HUES48 (cell line): Measurements from ENCODE around the gene GABRB1.

ENCODE experiments used
- H3K27ac ChIP-seq: one replicate; pipeline ENCODE4 v1.7.0; 2013; ENCODE audit warnings: low read depth, low read length, inconsistent platforms
- H3K27me3 ChIP-seq: 2 replicates; pipeline ENCODE4 v1.6.1; 2013; ENCODE audit warnings: mild to moderate bottlenecking, low read length; ENCODE audit not compliant: control insufficient read depth, insufficient read depth
- H3K36me3 ChIP-seq: 2 replicates; pipeline ENCODE4 v1.6.1; 2013; ENCODE audit warnings: low read length; ENCODE audit not compliant: control insufficient read depth, insufficient read depth
- H3K4me1 ChIP-seq: 2 replicates; pipeline ENCODE4 v1.6.1; 2013; ENCODE audit warnings: mild to moderate bottlenecking, low read length; ENCODE audit not compliant: control insufficient read depth, insufficient read depth
- H3K4me3 ChIP-seq: 2 replicates; pipeline ENCODE4 v1.5.1; 2013; ENCODE audit warnings: mild to moderate bottlenecking, low read depth, low read length
- H3K9ac ChIP-seq: 2 replicates; pipeline ENCODE4 v1.6.1; 2013; ENCODE audit warnings: mild to moderate bottlenecking, low read depth, low read length, moderate library complexity
- H3K9me3 ChIP-seq: 2 replicates; pipeline ENCODE4 v1.6.1; 2013; ENCODE audit warnings: low read length; ENCODE audit not compliant: control insufficient read depth, insufficient read depth

The GABRB1 gene

GRCh38 chr4:47049347-47049746, 18.0 kb downstream of the GABRB1 start:
- H3K27me3 ChIP-seq = no peaks in the 10 kb centered on the region
- no peaks in the 10 kb centered on the region for H3K36me3 ChIP-seq
- peaks cover 6% of the 10 kb centered on the region; the same call in 1 of the 2 replicates for H3K4me1 ChIP-seq
- H3K9ac ChIP-seq = no peak overlapping the region
- H3K27ac ChIP-seq = no peak overlapping the region
- H3K9me3 ChIP-seq = no peaks in the 10 kb centered on the region
- no peak overlapping the region for H3K4me3 ChIP-seq

GRCh38 chr4:47050761-47051725, 19.7 kb downstream of the GABRB1 start:
- Histone ChIP-seq H3K4me1 (peaks cover 6% of the 10 kb centered on the region; the same call in 1 of the 2 replicates), H3K4me3 (no peak overlapping the region), H3K9ac (no peak overlapping the region), H3K27me3 (no peaks in the 10 kb centered on the region), H3K27ac (no peak overlapping the region), H3K36me3 (no peaks in the 10 kb centered on the region), H3K9me3 (no peaks in the 10 kb centered on the region)

GRCh38 chr4:47053485-47053884, 22.1 kb downstream of the GABRB1 start:
- Histone ChIP-seq H3K4me3 (no peak overlapping the region), H3K36me3 (no peaks in the 10 kb centered on the region), H3K27me3 (no peaks in the 10 kb centered on the region), H3K4me1 (peaks cover 6% of the 10 kb centered on the region; the same call in 1 of the 2 replicates), H3K9ac (no peak overlapping the region), H3K27ac (no peak overlapping the region), H3K9me3 (no peaks in the 10 kb centered on the region)

- no peaks in the 10 kb centered on the region for H3K27me3 ChIP-seq
- H3K4me3 ChIP-seq = no peak overlapping the region
- no peak overlapping the region for H3K9ac ChIP-seq
Measured at GRCh38 chr4:47054130-47054529, 22.8 kb downstream of the GABRB1 start.

GRCh38 chr4:47057991-47058390, 26.6 kb downstream of the GABRB1 start:
- H3K9me3 ChIP-seq = no peaks in the 10 kb centered on the region
- H3K27ac ChIP-seq = no peak overlapping the region
- H3K4me1 ChIP-seq = no peaks in the 10 kb centered on the region
- no peaks in the 10 kb centered on the region for H3K27me3 ChIP-seq
- no peak overlapping the region for H3K4me3 ChIP-seq
- H3K36me3 ChIP-seq = no peaks in the 10 kb centered on the region
- H3K9ac ChIP-seq = no peak overlapping the region

More at GRCh38 chr4:47054130-47054529, 22.8 kb downstream of the GABRB1 start:
- no peaks in the 10 kb centered on the region for H3K36me3 ChIP-seq
- no peaks in the 10 kb centered on the region for H3K9me3 ChIP-seq
- H3K4me1 ChIP-seq = peaks cover 6% of the 10 kb centered on the region; the same call in 1 of the 2 replicates
- H3K27ac ChIP-seq = no peak overlapping the region

GRCh38 chr4:47060561-47060960, 29.2 kb downstream of the GABRB1 start:
- H3K4me3 ChIP-seq = no peak overlapping the region
- H3K27ac ChIP-seq = no peak overlapping the region
- H3K9ac ChIP-seq = no peak overlapping the region
- no peaks in the 10 kb centered on the region for H3K9me3 ChIP-seq
- no peaks in the 10 kb centered on the region for H3K36me3 ChIP-seq
- no peaks in the 10 kb centered on the region for H3K4me1 ChIP-seq
- no peaks in the 10 kb centered on the region for H3K27me3 ChIP-seq

- no peaks in the 10 kb centered on the region for H3K36me3 ChIP-seq
- no peak overlapping the region for H3K27ac ChIP-seq
- no peaks in the 10 kb centered on the region for H3K4me1 ChIP-seq
- no peak overlapping the region for H3K4me3 ChIP-seq
- no peaks in the 10 kb centered on the region for H3K27me3 ChIP-seq
- H3K9me3 ChIP-seq = no peaks in the 10 kb centered on the region
- no peak overlapping the region for H3K9ac ChIP-seq
Measured at GRCh38 chr4:47061435-47061834, 30.1 kb downstream of the GABRB1 start.

- H3K4me3 ChIP-seq = no peak overlapping the region
- H3K27ac ChIP-seq = no peak overlapping the region
- H3K27me3 ChIP-seq = no peaks in the 10 kb centered on the region
- H3K4me1 ChIP-seq = no peaks in the 10 kb centered on the region
- H3K9ac ChIP-seq = no peak overlapping the region
- H3K9me3 ChIP-seq = no peaks in the 10 kb centered on the region
- no peaks in the 10 kb centered on the region for H3K36me3 ChIP-seq
Measured at GRCh38 chr4:47065051-47065481, 33.7 kb downstream of the GABRB1 start.

GRCh38 chr4:47068986-47069385, 37.6 kb downstream of the GABRB1 start:
- no peaks in the 10 kb centered on the region for H3K27me3 ChIP-seq
- no peaks in the 10 kb centered on the region for H3K4me1 ChIP-seq
- H3K27ac ChIP-seq = no peak overlapping the region
- H3K36me3 ChIP-seq = no peaks in the 10 kb centered on the region
- no peak overlapping the region for H3K9ac ChIP-seq
- H3K9me3 ChIP-seq = no peaks in the 10 kb centered on the region
- no peak overlapping the region for H3K4me3 ChIP-seq

GRCh38 chr4:47071901-47072341, 40.6 kb downstream of the GABRB1 start:
- Histone ChIP-seq H3K9me3 (no peaks in the 10 kb centered on the region), H3K27ac (no peak overlapping the region), H3K27me3 (no peaks in the 10 kb centered on the region), H3K4me1 (peaks cover 9% of the 10 kb centered on the region), H3K9ac (no peak overlapping the region), H3K36me3 (no peaks in the 10 kb centered on the region), H3K4me3 (no peak overlapping the region)

- Histone ChIP-seq H3K9ac (no peak overlapping the region), H3K36me3 (no peaks in the 10 kb centered on the region), H3K27ac (no peak overlapping the region), H3K4me1 (peaks cover 13% of the 10 kb centered on the region), H3K4me3 (no peak overlapping the region), H3K9me3 (no peaks in the 10 kb centered on the region), H3K27me3 (no peaks in the 10 kb centered on the region)
Measured at GRCh38 chr4:47073647-47074046, 42.3 kb downstream of the GABRB1 start.
